ENCODE results near the gene ZDHHC19.
"Not testable (repeated sequence)": the region's sequence is repeated elsewhere in the genome, so short reads cannot be mapped to it uniquely, and the experiment has no call there.

ZDHHC19 gene

GRCh38 chr3:196222876-196223595 is 11.8 kb upstream of the ZDHHC19 start:
- DNase-seq: no peak

DNA sequence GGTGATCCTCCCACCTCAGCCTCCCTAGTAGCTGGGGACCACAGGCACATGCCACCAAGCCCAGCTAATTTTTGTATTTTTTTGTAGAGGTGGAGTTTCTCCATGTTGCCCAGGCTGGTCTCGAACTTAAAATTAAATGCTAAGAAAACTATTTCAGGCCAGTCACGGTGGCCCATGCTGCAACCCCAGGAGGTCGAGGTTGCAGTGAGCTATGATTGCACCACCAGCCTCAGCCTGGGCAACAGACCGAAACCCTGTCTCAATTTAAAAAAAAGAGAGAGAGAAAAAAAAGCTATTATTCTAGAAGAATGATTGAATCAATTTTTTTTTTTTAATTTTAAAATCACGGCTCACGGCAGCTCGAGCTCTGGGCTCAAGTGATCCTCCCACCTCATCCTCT is 9.8 kb upstream of the ZDHHC19 start:
- DNase-seq: no peak

DNA sequence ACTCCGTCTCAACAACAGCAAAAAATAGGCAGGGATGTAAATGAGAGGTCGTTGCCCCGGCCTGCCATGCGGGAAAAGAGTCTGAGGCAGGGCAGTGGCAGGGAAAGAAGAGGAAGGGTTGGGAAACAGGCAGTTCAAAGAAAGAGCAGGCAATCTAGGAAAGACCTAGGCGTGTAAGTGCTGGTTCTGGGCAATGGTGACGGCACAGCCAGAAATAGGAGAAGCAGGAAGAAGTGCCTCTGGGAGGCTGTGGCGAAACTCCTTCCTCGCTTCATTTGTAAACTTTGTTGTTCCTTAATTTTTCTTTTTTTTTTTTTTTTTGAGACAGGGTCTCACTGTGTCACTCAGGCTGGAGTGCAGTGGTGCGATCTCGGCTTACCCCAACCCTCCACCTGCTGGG is 9.4 kb upstream of the ZDHHC19 start:
- DNase-seq: no peak

GRCh38 chr3:196219970-196220311 is 8.7 kb upstream of the ZDHHC19 start:
- no peak for DNase-seq

DNA sequence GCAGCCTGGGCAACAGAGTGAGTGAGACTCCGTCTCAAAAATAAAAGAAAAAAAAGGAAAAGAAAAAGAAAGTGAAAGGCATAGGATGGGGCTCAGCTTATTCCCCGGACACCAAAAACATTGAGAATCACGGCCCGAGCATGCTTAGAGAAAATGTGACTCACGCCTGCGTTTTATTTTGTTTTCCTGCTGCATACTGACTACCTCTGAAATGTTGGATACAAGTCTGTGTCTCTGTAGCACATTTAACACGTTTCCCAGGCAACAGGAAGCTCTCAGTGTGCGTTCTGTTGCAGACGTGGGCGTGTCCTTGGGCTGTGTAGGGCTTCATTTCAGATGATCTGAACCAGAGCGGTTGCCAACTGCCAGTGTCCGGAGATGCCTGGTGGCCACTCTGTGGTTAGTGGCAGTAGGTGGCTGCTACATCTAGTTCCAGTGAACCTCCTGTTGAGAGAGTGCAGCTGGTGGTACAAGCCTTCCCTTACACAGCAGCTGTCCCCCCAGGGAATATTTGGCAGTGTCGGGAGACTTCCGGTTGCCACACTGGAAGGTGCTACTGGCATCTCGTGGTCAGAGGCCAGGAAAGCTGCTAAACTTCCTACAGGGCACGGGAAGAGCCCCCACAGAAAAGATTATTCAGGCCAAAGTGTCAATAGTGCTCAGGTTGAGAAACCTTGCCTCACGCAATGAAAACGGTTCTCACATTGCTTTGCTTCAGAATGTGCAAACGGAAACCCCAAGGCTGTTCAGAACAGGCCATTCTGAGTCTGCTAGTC is 8.2 kb upstream of the ZDHHC19 start:
- peak; percentile 62 to 65 for DNase-seq

GRCh38 chr3:196218155-196218712 is 7.0 kb upstream of the ZDHHC19 start:
- DNase-seq: no peak

- DNase-seq: no peak
Observed at GRCh38 chr3:196217307-196218154, 6.3 kb upstream of the ZDHHC19 start.

- no peak for DNase-seq
Observed at GRCh38 chr3:196216681-196217211, 5.5 kb upstream of the ZDHHC19 start.

GRCh38 chr3:196216089-196216564 is 4.9 kb upstream of the ZDHHC19 start, which contains the start of gene SLC51A:
SLC51A (plus strand) TSS chr3:196216534; CDS start chr3:196216713, 179 bp downstream.
- DNase-seq: no peak

GRCh38 chr3:196215493-196216020 is 4.4 kb upstream of the ZDHHC19 start:
- no peak for DNase-seq

GRCh38 chr3:196214783-196215441 is 3.7 kb upstream of the ZDHHC19 start:
- no peak for DNase-seq

- not testable (repeated sequence) for DNase-seq
Observed at GRCh38 chr3:196209944-196210672, 1.1 kb downstream of the ZDHHC19 start.

- DNase-seq: no peak
Observed at GRCh38 chr3:196208942-196209695, 2.1 kb downstream of the ZDHHC19 start.

DNA sequence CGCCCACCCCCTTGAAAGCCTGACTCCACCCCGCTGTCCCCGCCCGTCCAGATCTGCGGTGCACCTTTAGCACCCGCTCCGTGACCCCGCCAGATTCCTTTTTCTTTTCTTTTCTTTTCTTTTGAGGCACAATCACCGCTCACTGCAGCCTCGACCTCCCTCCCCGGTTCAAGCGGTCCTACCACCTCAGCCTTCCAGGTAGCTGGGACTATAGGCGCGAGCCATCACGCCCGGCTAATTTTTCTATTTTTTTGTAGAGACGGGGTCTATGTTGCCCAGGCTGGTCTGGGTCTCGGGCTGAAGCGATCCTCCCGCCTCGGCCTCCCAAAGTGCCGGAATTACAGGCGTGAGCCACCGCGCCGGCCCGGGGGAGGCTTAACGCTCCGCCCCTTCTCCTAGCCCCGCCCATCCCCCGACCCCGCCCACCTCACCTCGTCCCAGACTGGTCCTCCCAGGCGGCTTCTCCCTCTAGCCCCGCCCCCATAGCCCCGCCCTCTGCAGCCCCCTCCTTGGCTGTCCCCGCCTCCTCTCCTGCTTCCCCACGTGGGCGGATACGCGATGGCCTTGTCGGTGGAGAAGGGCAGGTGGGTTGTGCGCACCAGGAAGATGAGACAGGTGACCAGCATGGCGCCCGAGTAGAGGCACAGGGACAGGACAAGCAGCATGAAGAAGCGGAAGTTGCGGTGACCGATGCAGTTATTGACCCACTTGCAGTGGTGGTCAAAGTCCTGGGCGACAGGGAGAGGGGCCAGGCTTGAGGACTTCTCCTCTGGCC is 3.2 kb downstream of the ZDHHC19 start:
- peak; percentile 61 to 67 for DNase-seq

GRCh38 chr3:196207159-196207832 is 3.9 kb downstream of the ZDHHC19 start:
- peak in 1 of 2 donors; percentile 27 for DNase-seq

DNA sequence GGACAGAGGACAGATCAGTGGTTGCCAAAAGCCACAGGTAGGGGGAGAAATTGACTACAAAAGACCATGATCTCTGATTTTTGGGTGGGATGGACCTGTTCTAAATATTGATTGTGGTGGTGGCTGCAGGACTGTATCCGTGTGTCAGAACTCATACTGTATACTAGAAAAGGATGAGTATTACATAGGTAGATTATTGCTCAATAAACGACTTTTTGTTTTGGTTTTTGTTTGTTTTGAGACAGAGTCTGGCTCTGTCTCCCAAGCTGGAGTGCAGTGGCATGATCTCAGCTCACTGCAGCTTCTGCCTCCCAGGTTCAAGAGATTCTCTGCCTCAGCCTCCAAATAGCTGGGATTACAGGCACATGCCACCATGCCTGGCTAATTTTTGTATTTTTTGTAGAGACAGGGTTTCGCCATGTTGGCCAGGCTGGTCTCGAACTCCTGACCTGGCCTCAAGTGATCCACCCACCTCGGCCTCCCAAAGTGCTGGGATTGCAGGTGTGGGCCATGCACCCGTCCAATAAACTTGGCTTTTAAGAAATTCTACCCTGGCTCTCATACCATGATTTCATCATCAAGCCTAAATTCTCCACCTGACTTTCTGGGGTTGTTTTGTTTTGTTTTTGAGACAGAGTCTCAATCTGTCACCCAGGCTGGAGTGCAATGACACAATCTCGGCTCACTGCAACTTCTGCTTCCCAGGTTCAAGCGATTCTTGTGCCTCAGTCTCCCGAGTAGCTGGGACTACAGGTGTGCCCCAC is 5.6 kb downstream of the ZDHHC19 start:
- not testable (repeated sequence) for DNase-seq

DNA sequence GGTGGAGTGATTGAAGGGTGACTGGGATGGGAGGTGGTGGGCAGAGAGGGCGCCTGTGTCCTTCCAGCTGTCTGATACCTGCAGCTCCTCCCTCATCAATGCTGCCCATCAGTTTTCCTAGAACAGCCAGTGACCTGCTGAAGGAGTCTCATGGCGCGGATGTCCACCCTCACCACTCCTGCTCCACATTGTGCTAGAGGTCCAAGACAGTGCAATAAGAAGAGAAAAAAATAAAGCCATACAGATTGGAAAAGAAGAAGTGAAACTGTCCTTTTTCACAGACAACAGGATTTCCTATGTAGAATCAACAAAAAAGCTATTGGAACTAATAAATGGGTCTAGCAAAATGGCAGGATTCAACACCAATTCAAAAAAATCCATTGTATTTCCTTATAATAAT is 7.4 kb downstream of the ZDHHC19 start:
- DNase-seq: no peak

DNA sequence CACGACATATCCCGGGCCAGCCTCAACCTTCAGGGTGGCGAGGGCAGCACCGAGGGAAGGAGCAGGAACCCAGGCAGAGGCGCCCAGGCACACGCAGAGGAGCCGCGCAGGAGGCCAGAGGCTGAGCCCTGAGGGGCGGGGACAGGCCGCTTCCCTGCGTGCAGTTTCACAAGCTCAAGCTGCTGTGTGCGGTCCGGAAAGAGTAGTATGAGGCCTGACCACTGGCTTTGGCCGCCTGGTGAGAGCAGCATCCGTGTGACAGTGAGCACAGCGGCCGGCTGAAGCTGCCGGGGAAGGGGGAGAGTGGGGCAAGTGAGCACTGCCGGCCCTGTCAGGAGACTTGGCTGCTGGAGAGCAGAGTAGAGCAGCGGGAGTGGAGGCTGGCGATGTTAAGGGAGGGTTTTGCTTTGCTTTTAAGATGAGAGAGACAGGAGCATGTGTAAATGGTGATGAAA is 8.7 kb downstream of the ZDHHC19 start:
- DNase-seq: no peak
